Left lung (tissue), 10 donors: ENCODE results near the gene AHRR. TPM values are rescaled to one million over a fixed set of nuclear protein-coding genes. Genes with fewer than 3 reads are reported as not detected.

Experiments
- ATAC-seq: fragments of 200-7000 bp; cut with Tn5 transposase; one replicate; pipeline ENCODE4 v1.9.1; 2020; ENCODE audit warnings: moderate library complexity
- DNase-seq, 4 donors: peaks; one replicate each; pipeline ENCODE4 v3.0.0-alpha.2; 2013 to 2020
- H3K27ac ChIP-seq, 2 donors: fragments of 200-600 bp; sonication (generic) in 1 of 2; one replicate each; pipeline versions ENCODE4 v1.5.0 to v1.8.0; 2020 to 2021
- H3K27me3 ChIP-seq, 2 donors: fragments of 200-600 bp; sonication (generic) in 1 of 2; one replicate each; pipeline versions ENCODE4 v1.5.0 to v1.8.0; 2020 to 2021
- H3K36me3 ChIP-seq, 2 donors: fragments of 200-600 bp; sonication (generic) in 1 of 2; one replicate each; pipeline versions ENCODE4 v1.5.0 to v1.8.0; 2020 to 2021
- H3K4me1 ChIP-seq, 2 donors: fragments of 200-600 bp; one replicate each; pipeline ENCODE4 v1.8.0; 2021
- H3K4me3 ChIP-seq, 2 donors: fragments of 200-600 bp; sonication (generic) in 1 of 2; one replicate each; pipeline versions ENCODE4 v1.5.0 to v1.8.0; 2020 to 2021; ENCODE audit warnings: mild to moderate bottlenecking in 1 of 2
- H3K9me3 ChIP-seq, 2 donors: fragments of 200-600 bp; sonication (generic) in 1 of 2; one replicate each; pipeline versions ENCODE4 v1.5.0 to v1.8.0; 2020 to 2021
- intact Hi-C, 2 donors: fragments of 100-400 bp; cut with DNase I; formaldehyde crosslinking; loops; one replicate each; pipeline versions ENCODE4 v1.11.2 to v1.14.2; 2022
- polyA plus RNA-seq, 6 donors: library from polyadenylated mRNA; unstranded; fragments of 120-200 nt; gene quantifications; one replicate each; pipeline ENCODE4 v1.2.1, GENCODE V29; 2013; ENCODE audit not compliant: insufficient read length in 6 of 6
- total RNA-seq, 2 donors: library from RNA; stranded (reverse); fragmentation: NEBNext Ultra II Directional; extraction: Animal tissue kit (Norgen Biotek cat#: 25700); gene quantifications; one replicate each; pipeline ENCODE4 v1.2.1, GENCODE V29; 2021
- TF ChIP-seq, protein P1 (sequence below), 2 donors: fragments of 200-600 bp; sonication (generic) in 1 of 2; IDR thresholded peaks; one replicate each; pipeline versions ENCODE4 v1.5.0 to v1.8.0; 2021; ENCODE audit warnings: antibody characterized with exemption in 2 of 2
- donor health status: DM: no; HTN: yes; CAD: no.
- donor health status: DM: no; HTN: no; CAD: no.

The AHRR gene
- total and polyA plus RNA-seq, 8 donors = 0.32 to 8.4 (median 4.7) TPM

GRCh38 chr5:476102-476813, 154.7 kb downstream of the AHRR start:
- no peak overlapping the region for H3K4me3 ChIP-seq
- ATAC-seq (no peak), DNase-seq (peak in 1 of 4 donors; percentile 83)
- H3K4me1 ChIP-seq = peaks cover 7 to 28% of the 10 kb centered on the region in 2 donors
- TF ChIP-seq, protein P1, sequence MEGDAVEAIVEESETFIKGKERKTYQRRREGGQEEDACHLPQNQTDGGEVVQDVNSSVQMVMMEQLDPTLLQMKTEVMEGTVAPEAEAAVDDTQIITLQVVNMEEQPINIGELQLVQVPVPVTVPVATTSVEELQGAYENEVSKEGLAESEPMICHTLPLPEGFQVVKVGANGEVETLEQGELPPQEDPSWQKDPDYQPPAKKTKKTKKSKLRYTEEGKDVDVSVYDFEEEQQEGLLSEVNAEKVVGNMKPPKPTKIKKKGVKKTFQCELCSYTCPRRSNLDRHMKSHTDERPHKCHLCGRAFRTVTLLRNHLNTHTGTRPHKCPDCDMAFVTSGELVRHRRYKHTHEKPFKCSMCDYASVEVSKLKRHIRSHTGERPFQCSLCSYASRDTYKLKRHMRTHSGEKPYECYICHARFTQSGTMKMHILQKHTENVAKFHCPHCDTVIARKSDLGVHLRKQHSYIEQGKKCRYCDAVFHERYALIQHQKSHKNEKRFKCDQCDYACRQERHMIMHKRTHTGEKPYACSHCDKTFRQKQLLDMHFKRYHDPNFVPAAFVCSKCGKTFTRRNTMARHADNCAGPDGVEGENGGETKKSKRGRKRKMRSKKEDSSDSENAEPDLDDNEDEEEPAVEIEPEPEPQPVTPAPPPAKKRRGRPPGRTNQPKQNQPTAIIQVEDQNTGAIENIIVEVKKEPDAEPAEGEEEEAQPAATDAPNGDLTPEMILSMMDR (IDR thresholded peaks at IDR 0.05) = no peak
- H3K27me3 ChIP-seq = peaks cover 32 to 73% of the 10 kb centered on the region in 2 donors
- H3K27ac ChIP-seq = no peak overlapping the region
- intact Hi-C loops = no loop called here
- no peaks in the 10 kb centered on the region for H3K36me3 ChIP-seq
- H3K9me3 ChIP-seq = no peaks in the 10 kb centered on the region

DNA sequence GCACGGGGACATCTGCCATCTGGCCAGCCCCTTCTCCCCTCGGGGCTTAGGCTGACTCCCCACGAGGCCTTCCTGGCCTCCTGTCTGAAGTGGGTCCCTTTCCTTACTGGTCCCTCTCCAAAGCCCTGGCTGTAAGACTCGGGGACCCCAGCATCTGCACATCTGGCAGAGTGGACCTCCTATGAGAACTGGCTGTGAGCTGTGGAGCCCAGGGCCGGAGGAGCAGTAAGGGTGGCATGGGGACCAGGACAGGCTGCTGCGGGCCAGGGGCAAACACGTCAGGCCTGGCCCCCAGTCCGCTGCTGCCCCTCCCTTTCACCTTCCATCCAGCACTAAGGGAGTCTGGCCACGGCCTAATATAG, 155.3 kb downstream of the AHRR start:
- Histone ChIP-seq H3K36me3 (no peaks in the 10 kb centered on the region), H3K4me1 (peaks cover 7 to 22% of the 10 kb centered on the region in 2 donors), H3K27ac (no peak overlapping the region), H3K4me3 (no peak overlapping the region), H3K27me3 (peaks cover 32 to 77% of the 10 kb centered on the region in 2 donors), H3K9me3 (no peaks in the 10 kb centered on the region)
- intact Hi-C loops = no loop called here
- TF ChIP-seq, protein P1 (IDR thresholded peaks at IDR 0.05) = no peak
- DNase-seq = peak in 1 of 4 donors; percentile 56
- no peak for ATAC-seq

DNA sequence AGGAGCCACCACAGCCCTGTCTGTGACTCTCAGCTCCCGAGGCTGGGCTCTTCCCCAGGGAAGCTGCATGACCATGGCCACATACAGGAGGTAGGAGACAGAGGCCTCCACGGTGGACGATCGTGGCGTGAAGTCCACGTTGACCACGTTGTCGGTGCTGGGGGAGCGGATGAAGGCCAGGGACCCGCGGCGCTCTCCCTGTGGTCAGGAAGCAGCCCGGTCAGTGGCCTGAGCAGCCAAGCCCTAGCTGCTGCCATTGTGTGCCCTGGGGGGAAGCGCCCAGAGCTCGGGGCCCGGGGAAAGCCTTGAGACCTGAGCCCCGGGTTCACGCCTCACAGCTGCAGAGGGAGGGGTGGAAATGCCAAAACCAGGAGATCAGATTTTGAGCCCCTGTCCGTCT, 155.7 kb downstream of the AHRR start:
- DNase-seq = peak in 1 of 4 donors; percentile 71
- peaks cover 32 to 81% of the 10 kb centered on the region in 2 donors for H3K27me3 ChIP-seq
- no peaks in the 10 kb centered on the region for H3K9me3 ChIP-seq
- no peaks in the 10 kb centered on the region for H3K36me3 ChIP-seq
- H3K27ac ChIP-seq = no peak overlapping the region
- TF ChIP-seq, protein P1 (IDR thresholded peaks at IDR 0.05) = no peak
- no peak overlapping the region for H3K4me3 ChIP-seq
- H3K4me1 ChIP-seq = peaks cover 4 to 18% of the 10 kb centered on the region in 2 donors
- intact Hi-C loops = no loop called here
- ATAC-seq = no peak

DNA sequence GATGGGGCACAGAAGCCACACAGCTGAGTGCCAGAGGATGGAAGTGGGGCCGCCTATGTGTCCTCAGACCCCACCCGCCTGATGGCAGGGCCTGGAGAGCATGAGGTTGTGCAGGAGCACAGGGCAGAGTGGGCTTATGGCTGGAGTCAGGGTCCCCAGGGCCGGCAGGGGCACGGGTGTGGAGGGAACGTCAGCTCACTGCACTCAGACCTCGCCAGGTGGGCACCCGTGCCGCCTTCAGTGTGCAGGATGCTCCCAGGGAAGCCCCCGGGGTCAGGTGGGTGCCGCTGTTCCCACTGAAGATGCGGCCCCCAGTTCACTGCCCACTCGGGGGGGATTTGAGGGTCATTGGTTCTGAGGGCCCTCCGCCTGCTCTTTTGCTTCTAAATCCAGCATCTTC, 156.4 kb downstream of the AHRR start:
- intact Hi-C loops = no loop called here
- no peaks in the 10 kb centered on the region for H3K36me3 ChIP-seq
- H3K9me3 ChIP-seq = no peaks in the 10 kb centered on the region
- H3K4me1 ChIP-seq = peaks cover 4 to 13% of the 10 kb centered on the region in 2 donors
- no peak overlapping the region for H3K4me3 ChIP-seq
- ATAC-seq = no peak
- TF ChIP-seq, protein P1 (IDR thresholded peaks at IDR 0.05) = no peak
- H3K27ac ChIP-seq = no peak overlapping the region
- DNase-seq = peak in 1 of 4 donors; percentile 74
- peaks cover 32 to 87% of the 10 kb centered on the region in 2 donors for H3K27me3 ChIP-seq

DNA sequence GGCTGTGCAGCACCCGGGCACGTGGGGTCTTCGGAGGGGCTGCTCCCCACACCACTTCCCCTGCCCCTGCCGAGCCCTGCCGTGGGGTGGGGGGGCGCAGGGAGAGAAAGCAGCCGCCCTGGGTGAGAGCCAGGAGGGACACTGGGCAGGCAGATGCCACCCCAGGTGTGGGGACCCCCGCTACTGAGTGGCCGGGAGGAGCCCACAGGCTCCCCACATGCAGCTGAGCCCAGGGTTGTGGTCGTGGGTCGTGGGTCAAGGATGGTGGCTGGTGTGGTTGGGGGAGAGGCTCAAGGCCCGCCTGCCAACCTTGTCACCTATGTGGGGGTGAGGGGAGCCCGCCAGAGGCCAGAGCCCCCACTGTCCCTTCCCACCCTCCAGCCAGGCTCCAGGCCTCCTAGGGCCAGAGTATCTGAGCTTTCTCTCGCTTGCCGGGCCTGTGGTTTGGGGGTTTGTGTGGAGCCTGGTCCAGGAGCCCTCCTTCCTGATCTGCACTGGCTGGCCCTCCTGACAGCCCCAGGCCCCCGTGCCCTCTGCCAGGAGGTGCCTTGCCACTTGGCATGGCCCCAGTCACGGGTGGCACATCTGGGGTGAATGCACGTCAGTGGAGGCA, 157.0 kb downstream of the AHRR start:
- TF ChIP-seq, protein P1 (IDR thresholded peaks at IDR 0.05) = no peak
- Histone ChIP-seq H3K36me3 (no peaks in the 10 kb centered on the region), H3K4me1 (peaks cover 4 to 12% of the 10 kb centered on the region in 2 donors), H3K27ac (no peak overlapping the region), H3K9me3 (no peaks in the 10 kb centered on the region), H3K4me3 (no peak overlapping the region), H3K27me3 (peaks cover 32 to 92% of the 10 kb centered on the region in 2 donors)
- DNase-seq = peak in 1 of 4 donors; percentile 72
- intact Hi-C loops = no loop called here
- no peak for ATAC-seq
